NCI-H2196 (cell line): ENCODE measurements around the gene NFIA.

Source experiments
- DNase-seq: peaks from one replicate; lab custom pipeline; 2025; ENCODE audit not compliant: unreplicated experiment; lab: John Stamatoyannopoulos, UW

The NFIA gene

GRCh38 chr1:61101536-61101935, 19.2 kb downstream of the NFIA start:
- no peak for DNase-seq

DNA sequence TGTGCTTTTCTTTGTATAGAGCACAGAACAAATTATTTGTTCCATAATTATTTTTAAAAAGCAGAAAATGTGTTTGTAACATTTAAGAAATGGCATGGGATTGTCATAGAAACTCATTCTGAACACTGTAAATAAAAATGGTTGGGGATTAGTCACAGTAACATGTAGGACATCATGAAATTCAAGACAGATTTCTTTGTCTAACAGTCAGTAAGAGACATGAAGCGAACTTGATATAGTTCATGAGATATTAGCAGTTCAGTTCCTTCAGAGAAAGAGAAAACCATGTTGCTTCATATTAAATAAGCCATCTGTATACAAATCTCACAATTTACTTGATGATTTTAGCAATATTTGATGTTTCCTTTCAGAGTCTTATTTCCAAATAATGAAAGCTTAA, 19.7 kb downstream of the NFIA start:
- DNase-seq: no peak

- DNase-seq: no peak
Measured at GRCh38 chr1:61102621-61103020, 20.3 kb downstream of the NFIA start.

- no peak for DNase-seq
Measured at GRCh38 chr1:61104220-61104671, 21.9 kb downstream of the NFIA start.

GRCh38 chr1:61107638-61108037, 25.3 kb downstream of the NFIA start:
- no peak for DNase-seq

DNA sequence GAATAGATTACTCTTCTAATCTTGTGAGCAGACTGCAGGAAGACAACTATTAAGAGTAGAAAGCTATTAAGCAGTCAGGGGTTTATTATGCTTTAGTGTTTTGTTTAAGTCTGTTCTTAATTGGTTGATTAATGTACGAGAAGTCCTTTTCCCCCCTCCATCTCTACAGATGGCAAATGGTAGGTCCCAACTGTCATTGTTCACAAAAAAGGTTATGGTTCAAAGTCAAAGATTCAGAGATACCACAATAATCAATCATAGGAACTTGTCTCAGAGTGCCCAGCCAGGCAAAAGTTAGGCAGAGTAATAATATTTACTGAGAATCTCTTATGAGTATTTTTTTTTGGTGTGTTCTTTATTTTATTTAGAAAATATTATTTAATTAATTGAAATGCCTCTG, 26.8 kb downstream of the NFIA start:
- no peak for DNase-seq

DNA sequence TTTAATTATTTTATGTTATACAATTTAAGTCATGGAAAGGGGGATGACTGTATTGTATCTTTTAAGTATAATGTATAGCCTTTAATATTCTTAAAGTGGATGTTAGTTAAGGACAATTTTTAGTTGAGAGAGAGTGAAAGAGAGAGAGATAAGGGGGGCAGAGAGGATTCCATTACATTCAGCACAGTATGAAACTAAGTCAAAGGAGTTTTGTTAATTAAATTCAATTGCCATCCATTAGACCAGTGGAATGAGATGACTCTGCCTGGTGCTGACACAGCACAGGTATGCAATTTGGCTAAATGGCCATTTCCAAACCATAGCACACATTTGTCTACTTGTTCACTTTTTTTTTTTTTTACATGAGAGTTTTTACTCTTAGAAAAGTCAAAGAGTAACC, 27.5 kb downstream of the NFIA start:
- DNase-seq: no peak

GRCh38 chr1:61110554-61110953, 28.2 kb downstream of the NFIA start:
- no peak for DNase-seq

GRCh38 chr1:61111084-61112004, 29.0 kb downstream of the NFIA start:
- no peak for DNase-seq

GRCh38 chr1:61114178-61114870, 32.0 kb downstream of the NFIA start:
- DNase-seq: no peak

DNA sequence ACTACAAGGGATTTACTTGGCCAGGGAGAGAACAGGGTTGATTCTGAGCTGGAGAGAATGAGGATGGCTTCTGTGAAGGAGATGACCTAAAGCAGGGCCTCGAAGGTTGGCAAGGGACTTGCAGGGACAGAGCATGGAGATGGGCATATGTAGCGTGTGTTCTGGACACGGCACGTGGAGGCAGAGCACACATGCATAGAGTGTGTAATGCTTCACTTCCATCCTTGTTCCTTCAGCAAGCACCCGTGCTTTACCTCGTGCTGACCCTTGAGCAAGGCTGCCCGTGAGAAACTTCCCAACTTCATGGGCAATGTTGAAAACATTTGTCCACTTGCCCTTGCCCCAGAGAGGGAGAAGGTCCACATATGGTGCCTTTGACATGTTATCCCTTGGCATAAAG, 33.1 kb downstream of the NFIA start:
- DNase-seq: no peak

DNA sequence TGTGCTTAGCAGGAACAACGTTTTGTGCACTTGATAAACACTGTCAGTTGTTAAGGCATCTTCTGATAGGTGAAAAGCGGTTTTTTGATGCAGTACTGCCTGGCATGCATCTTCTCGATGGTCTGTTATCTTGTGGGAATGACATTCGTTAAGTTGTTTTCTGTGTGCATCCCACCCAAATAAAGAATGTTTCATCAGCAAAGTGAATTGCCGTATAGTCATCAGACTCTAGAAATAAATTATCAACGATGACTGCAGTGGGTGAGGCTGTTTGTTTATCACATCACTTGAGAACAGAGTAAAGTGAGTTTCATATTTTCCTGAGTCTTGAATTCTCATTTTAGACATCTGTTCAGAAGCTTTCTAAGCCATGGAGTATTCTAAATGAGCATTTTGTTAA, 34.1 kb downstream of the NFIA start:
- no peak for DNase-seq

DNA sequence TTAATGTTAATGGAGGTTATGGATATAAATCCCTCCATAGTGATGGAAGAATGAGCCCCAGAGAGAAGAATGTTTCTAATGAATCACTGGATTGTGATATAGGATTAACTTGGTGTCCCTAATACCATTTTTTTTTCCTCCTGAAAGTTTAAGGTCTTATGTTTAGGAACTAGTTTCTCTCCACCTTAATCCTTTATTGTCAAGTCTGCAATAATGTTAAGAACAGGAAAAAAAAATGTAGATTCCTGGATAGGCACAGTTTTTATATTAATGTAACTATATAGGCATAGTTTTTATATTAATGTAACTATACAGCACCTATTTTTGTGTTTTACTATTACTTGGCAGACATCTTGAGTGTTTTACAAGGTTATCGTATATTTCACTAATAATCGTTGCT, 34.9 kb downstream of the NFIA start:
- DNase-seq: no peak

- peak; percentile 40 for DNase-seq
Measured at GRCh38 chr1:61119085-61119484, 36.7 kb downstream of the NFIA start.

DNA sequence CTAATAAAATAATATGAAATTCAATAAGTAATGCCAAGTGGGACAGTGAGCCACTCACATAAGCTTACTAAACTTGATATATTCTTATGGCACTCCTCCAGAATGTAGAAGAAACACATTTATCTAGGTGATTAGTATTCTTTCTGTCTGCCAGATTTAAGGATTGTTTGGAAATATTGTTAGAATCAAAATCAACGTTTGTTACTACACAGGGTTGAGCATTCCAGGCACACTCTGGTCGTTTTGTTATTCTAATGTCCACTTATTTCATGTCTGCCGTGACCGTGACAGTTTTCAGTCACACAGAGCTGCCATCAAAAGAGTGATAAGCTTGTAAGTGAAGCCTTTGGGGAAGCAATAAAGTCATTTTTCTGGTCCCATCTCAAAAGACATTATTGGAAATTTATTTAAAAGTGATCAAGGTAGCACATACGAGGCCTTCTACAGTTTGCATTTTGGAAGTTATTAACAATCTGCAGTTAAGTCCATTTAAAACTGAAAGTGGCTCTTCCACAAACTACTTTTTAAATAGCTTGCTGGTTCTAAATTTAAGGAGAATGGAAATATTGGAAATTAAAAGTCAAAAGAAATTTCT, 38.0 kb downstream of the NFIA start:
- DNase-seq: no peak

DNA sequence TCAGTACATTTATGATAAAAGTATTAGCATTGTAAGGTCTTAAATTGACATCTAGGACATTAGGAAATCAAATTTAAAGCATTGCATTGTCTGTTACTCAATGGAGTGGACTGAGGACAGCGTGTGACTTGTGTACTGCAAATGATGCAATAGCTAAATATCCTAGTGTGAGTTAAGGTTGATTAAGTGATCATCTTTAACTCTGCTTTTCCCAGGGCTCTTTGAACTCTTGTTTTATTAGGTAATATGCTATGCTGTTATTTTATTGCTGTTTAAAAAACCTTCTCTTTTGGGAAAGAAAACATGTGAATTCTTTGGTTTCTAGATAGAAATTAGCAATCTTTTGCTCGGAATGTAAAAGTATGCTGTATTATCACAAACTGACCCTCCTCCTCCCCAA, 38.6 kb downstream of the NFIA start:
- no peak for DNase-seq

- no peak for DNase-seq
Measured at GRCh38 chr1:61121631-61122030, 39.3 kb downstream of the NFIA start.

GRCh38 chr1:61122389-61122788, 40.0 kb downstream of the NFIA start:
- DNase-seq: no peak

DNA sequence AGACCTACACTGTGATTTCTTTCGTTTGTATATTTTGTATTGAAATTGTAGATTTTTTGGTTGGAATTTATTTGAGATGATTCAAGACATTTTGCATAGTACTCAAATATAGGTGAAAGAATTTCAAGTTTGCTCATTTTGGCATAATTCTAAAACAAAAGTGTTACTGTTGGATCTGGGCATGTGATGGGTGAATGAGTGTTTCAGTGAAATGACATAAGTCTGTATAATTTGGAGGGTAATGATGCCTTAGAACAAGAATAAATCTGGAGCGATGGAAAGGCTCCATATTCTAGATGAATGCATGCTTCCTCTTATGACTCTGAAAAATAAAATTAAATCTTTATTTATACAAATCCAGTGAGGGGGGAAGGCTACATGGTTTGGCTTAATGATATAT, 41.0 kb downstream of the NFIA start:
- DNase-seq: no peak

DNA sequence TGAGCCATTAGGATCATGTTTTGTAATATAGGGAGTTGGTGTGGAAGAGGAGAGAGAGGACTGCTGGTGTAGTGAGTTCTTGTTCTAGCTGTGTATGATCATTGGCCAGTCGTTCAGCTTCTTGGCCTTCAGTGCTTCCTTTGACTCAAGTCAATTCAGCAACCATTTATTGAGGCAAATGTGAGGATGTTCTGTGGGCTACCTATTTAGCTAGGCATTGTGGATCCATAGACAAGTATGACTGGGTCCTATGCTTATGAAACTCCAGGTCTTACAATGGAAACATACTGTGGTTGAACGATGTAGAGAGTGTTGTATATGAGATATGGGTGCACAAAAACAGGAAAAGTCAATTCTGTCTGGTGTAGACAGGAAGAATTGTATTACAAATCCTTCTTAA, 41.7 kb downstream of the NFIA start:
- DNase-seq: no peak

GRCh38 chr1:61124696-61125095, 42.3 kb downstream of the NFIA start:
- DNase-seq: peak; percentile 28

- DNase-seq: peak; percentile 46
Measured at GRCh38 chr1:61125263-61125662, 42.9 kb downstream of the NFIA start.
